Measurements from ENCODE around the gene RNLS.

RNLS gene
- total RNA-seq = 1.9 to 2.2 reads per million in 2 donors

GRCh38 chr10:88582806-88583583, at the start of gene RNLS:
Gene RNLS, minus strand, starts transcription at chr10:88583318.
- DNase-seq = peak; percentile 48

GRCh38 chr10:88624840-88625239, 41.7 kb upstream of the RNLS start:
- DNase-seq = no peak

GRCh38 chr10:88623835-88624234, 40.7 kb upstream of the RNLS start:
- DNase-seq = no peak

- no peak for DNase-seq
Observed at GRCh38 chr10:88620441-88620840, 37.3 kb upstream of the RNLS start.

GRCh38 chr10:88618496-88618895, 35.4 kb upstream of the RNLS start:
- DNase-seq = no peak

GRCh38 chr10:88617772-88618300, 34.7 kb upstream of the RNLS start:
- no peak for DNase-seq

- no peak for DNase-seq
Observed at GRCh38 chr10:88616250-88616977, 33.3 kb upstream of the RNLS start.

- DNase-seq = no peak
Observed at GRCh38 chr10:88608780-88609179, 25.7 kb upstream of the RNLS start.

- DNase-seq = no peak
Observed at GRCh38 chr10:88608052-88608732, 25.1 kb upstream of the RNLS start.

- no peak for DNase-seq
Observed at GRCh38 chr10:88598055-88598454, 14.9 kb upstream of the RNLS start.

- DNase-seq = no peak
Observed at GRCh38 chr10:88594482-88594881, 11.4 kb upstream of the RNLS start.

- no peak for DNase-seq
Observed at GRCh38 chr10:88592906-88593305, 9.8 kb upstream of the RNLS start.

GRCh38 chr10:88592381-88592780, 9.3 kb upstream of the RNLS start:
- no peak for DNase-seq

- no peak for DNase-seq
Observed at GRCh38 chr10:88586462-88586861, 3.3 kb upstream of the RNLS start, which contains the start of gene LIPJ. Gene LIPJ, plus strand, starts transcription at chr10:88586762. Its CDS starts 3,926 bp downstream, at chr10:88590688.

GRCh38 chr10:88583584-88583957, 453 bp upstream of the RNLS start:
- DNase-seq = no peak

- no peak for DNase-seq
Observed at GRCh38 chr10:88582411-88582805, 710 bp downstream of the RNLS start.

GRCh38 chr10:88565072-88565471, 18.0 kb downstream of the RNLS start:
- DNase-seq = no peak

GRCh38 chr10:88562152-88562551, 21.0 kb downstream of the RNLS start:
- no peak for DNase-seq

GRCh38 chr10:88557658-88558057, 25.5 kb downstream of the RNLS start:
- DNase-seq = no peak

GRCh38 chr10:88557256-88557655, 25.9 kb downstream of the RNLS start:
- no peak for DNase-seq

GRCh38 chr10:88555190-88555908, 27.8 kb downstream of the RNLS start:
- DNase-seq = no peak

GRCh38 chr10:88553116-88553752, 29.9 kb downstream of the RNLS start:
- DNase-seq = peak; percentile 2
